Astrocyte of the spinal cord (primary cell): Measurements from ENCODE around the gene UTF1.

Experiments
- DNase-seq: peaks from one replicate; pipeline ENCODE4 v3.0.0; 2011; ENCODE audit warnings: low read depth, low spot score
- H3K4me3 ChIP-seq: 2 replicates; pipeline ENCODE4 v1.5.1; 2011; ENCODE audit warnings: low read depth, mild to moderate bottlenecking, low read length, moderate library complexity
- CTCF ChIP-seq: IDR thresholded peaks from 2 replicates; pipeline ENCODE4 v1.5.1; 2012; ENCODE audit warnings: low read depth, mild to moderate bottlenecking, low read length, inconsistent platforms
- in situ Hi-C: cut with HindIII; loops from 2 replicates; pipeline ENCODE4 v1.10.0; 2017; ENCODE audit warnings: low sequenced_read_pairs

UTF1 gene

GRCh38 chr10:133199992-133200611 lies 29.9 kb upstream of the UTF1 start:
- no peak overlapping the region for H3K4me3 ChIP-seq
- in situ Hi-C loops: no loop called here
- no peak for TF ChIP-seq CTCF
- DNase-seq: no peak

- no peak overlapping the region for H3K4me3 ChIP-seq
- no peak for DNase-seq
- no peak for TF ChIP-seq CTCF
- in situ Hi-C loops: no loop called here
Measured at GRCh38 chr10:133200621-133201031, 29.4 kb upstream of the UTF1 start.

GRCh38 chr10:133201151-133201947 lies 28.7 kb upstream of the UTF1 start:
- no peak for DNase-seq
- no peak overlapping the region for H3K4me3 ChIP-seq
- in situ Hi-C loops: no loop called here
- TF ChIP-seq CTCF: no peak

- in situ Hi-C loops: no loop called here
- no peak for TF ChIP-seq CTCF
- H3K4me3 ChIP-seq: no peak overlapping the region
- no peak for DNase-seq
Measured at GRCh38 chr10:133201948-133202725, 27.9 kb upstream of the UTF1 start.

- no peak overlapping the region for H3K4me3 ChIP-seq
- no peak for TF ChIP-seq CTCF
- in situ Hi-C loops: no loop called here
- no peak for DNase-seq
Measured at GRCh38 chr10:133202778-133203651, 27.0 kb upstream of the UTF1 start.
